Measurements from ENCODE around the gene FOXN3.

FOXN3 gene, protein sequence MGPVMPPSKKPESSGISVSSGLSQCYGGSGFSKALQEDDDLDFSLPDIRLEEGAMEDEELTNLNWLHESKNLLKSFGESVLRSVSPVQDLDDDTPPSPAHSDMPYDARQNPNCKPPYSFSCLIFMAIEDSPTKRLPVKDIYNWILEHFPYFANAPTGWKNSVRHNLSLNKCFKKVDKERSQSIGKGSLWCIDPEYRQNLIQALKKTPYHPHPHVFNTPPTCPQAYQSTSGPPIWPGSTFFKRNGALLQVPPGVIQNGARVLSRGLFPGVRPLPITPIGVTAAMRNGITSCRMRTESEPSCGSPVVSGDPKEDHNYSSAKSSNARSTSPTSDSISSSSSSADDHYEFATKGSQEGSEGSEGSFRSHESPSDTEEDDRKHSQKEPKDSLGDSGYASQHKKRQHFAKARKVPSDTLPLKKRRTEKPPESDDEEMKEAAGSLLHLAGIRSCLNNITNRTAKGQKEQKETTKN

DNA sequence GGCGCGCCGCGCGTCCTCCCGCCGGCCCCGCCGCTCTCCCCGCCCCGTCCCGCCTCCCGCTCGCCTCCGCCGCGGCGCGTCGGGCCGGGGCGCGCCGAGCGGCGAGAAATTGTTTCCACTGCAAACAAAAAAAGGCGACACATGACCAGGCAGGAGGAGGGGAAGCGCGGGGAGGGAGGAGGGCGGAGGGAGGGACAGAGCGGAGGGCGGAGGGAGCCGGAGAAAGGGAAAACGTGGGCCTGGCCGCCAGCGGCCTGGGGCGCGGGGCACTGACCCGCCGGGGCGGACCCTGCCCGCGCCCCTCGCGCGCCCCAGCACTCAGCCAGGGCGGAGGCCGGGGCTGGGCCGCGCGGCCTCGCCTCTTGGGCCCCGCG, at the start of gene FOXN3:
Gene FOXN3, minus strand, starts transcription at position 143 of the 374 bp plus-strand sequence. CDS start 4,757 bp downstream, outside the sequence.
- peak; percentile 57 for DNase-seq

GRCh38 chr14:89466484-89466883, 49.5 kb upstream of the FOXN3 start:
- DNase-seq = no peak

DNA sequence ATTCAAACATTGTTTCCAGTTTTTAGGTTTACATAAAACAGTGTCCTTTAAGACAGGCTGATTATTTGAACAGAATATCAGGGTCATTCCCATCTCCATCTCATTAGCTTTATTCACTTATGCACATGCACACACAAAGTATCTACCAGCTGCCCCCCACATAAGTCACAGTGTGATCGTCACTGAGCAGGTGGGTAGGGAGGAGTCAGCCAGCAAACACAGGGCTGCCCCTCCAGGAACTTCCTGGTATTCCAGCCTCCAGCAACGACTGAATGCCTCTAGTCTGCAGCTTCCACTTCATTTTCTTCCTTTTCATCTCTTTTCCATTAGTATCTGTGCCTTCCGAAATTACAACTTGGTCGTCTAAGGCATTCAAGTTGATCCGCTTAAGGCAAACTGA, 48.8 kb upstream of the FOXN3 start:
- no peak for DNase-seq

GRCh38 chr14:89461256-89461655, 44.2 kb upstream of the FOXN3 start:
- DNase-seq = no peak

DNA sequence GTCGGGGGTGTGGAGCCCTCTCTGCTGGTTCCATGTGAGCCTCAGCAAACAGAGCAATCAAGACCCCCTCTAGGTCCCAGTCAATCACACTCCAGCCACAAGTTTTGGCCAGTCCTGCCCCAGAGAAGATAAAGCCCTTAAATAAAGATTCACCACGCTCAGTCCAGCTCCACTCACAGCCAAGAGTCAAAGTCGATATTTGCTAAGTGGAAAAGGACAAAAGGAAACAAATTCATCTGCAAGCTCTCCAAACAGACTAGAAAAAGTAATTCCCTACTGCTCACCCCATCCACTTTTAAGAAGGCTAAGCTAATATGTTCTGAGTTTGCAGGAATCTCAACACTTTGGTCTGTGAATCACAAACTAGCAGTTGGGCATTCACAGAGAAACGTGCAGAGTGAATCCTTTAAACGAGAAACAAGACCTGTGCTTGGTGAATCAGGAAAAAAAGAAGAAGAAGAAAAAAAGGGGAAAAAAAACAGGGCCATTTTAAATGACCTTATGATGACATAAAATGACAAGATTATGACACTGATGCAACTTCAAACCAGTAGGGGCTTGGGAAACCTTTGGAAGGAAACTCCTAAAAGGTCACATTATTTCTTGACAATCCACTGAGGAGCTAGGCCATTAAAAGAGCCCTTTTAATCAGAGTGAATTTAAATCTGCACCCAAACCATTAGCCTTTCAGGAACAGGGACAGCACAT, 41.8 kb upstream of the FOXN3 start:
- no peak for DNase-seq

DNA sequence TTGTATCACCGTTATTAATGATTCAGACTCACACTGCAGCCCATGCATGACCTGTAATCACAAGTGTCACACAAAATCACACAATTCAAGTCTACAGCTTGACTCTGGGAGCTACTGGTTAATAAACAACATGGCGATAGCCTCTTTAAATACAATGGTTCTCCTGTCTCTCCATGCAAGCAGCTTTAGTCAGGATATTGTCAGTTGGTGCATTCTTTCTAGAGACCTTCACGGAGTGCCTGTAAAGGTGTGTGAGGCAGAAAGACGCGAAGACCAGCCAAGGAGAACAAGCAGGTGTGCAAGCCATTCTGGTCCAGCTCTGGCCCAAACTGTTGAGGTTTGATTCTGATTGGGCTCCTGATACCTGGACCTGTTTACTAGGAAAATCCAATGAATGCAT, 40.0 kb upstream of the FOXN3 start:
- DNase-seq = no peak

- DNase-seq = no peak
Measured at GRCh38 chr14:89455412-89455811, 38.4 kb upstream of the FOXN3 start.

GRCh38 chr14:89454996-89455395, 38.0 kb upstream of the FOXN3 start:
- no peak for DNase-seq

DNA sequence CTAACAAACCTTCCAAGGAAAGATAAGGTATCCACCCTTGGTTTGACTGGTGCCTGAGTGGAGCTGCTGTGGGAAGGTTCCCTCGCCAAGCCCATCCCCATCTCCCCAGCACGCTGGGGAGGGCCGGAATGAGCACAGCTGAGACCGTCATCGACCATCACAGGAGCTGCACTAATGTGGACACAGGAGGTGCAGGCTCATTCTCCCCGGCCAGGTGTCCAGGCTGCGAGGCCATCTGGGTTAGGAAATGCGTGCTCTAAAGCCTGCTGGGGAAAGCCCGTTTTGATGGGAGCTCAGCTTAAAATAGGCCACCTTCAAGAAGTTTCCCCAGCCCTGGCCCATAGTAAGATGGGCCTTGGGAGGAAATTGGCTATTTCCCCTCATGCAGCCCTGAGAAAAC, 35.2 kb upstream of the FOXN3 start:
- DNase-seq = no peak

- no peak for DNase-seq
Measured at GRCh38 chr14:89451229-89451628, 34.2 kb upstream of the FOXN3 start.

DNA sequence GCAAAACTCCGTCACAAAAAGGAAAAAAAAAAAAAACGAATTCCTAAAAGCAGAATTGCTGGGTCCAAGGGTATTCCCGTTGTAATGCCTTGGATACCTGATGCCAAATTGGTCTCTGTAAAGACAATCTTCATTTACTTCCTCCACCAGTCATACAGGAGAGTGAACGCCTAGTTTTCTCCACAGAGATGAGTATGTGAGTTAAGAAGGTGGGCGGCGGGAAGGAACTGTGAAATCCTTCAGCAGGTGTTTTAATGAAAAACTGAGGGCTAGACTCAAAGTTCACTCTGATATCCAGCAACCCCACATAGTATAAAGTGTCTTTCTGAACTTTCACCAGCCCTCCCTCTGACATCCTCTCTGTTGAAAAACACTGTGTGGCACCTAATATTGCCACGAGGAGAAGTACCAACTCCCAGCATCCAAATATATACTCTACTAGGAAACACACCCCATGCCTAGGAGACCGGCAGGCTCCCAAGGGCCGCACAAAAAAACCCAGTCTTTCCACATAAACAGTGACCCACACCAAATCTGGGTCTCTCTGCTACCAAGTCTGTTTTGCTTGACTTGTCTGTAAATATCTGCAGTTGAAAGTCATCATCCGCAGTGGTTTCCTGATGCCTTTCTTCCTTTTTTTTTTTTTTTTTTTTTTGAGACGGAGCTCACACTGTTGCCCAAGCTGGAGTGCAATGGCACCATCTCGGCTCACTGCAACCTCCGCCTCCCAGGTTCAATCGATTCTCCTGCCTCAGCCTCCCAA, 30.3 kb upstream of the FOXN3 start:
- no peak for DNase-seq

DNA sequence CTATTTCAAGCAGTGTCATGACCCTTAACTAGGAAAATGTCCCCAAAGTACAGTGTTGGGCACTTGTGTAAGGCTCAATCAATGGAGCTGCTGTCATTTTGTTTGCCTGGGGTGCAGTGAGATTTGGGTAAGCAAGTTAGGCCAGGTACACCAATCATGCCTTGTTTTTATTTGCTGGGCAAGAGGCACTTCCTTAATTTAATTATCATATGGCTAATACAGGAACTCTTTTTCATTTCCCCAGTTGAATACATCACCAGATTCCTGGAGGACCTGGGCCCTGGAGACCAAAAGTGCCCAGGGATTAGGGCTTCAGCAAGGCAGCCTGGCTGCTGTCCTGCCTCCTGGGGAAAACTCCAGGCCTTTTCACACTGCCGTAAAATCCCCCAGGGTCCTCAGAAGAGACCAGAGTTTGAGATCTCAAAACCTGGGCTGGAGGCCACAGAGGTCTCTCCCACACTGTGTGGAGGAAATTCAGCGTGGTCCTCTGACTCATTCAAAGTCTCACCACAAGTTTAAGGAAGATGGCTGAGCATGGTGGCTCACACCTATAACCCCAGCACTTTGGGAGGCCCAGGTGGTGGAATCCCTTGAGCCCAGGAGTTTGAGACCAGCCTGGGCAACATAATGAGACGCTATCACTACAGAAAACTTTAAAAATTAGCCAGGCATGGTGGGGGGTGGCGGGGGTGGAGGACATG, 28.4 kb upstream of the FOXN3 start:
- DNase-seq = no peak

DNA sequence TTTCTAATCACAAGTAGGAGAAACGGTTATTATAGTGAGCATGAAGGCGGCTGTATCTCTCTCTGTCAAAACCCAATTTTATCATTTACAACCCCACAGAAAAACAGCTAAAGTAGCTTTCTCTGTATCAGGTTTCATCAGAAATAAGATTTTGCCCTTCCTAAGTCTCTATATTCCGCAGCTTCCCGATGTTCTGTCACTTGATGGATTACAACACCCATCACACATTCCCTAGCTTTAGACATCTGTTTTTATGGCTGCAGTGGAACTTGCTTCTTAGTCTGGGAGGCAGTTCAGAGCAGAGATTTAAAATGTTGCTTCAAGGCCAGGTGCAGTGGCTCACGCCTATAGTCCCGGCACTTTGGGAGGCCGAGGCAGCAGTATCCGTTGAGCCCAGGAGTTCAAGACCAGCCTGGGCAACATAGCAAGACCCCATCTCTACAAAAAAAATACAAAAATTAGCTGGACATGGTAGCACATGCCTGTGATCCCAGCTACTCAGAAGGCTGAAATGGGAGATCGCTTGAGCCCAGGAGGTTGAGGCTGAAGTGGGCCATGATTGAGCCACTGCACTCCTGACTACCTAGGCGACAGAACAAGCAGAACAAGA, 27.6 kb upstream of the FOXN3 start:
- DNase-seq = no peak

- DNase-seq = no peak
Measured at GRCh38 chr14:89444044-89444443, 27.0 kb upstream of the FOXN3 start.

DNA sequence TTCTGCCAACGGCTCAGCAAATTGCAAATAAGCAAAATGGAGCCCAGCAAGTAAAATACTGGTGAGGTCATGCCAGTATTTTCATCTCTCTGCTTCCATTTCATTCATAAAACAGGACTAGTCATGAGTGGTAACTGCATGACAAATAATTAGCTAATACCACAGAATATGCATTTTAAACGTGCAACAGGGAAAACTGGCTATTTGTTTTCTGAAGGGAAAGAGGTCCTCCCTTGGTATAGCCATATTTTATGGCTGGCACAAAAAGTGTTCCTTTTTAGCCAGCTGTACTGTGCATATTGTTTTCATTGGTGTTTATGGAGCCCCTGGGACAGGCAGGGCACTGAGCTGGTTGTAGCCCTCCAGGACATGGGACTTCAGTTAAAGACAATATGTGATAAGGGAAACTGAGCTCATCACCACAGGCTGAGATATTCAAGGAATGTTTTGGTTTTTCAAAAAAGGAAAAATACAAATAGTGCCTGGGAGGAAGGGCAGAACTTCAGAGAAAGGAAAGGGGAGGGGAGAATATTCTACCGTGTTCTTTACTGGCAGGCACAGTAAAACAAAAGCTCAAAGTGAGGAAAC, 26.1 kb upstream of the FOXN3 start:
- DNase-seq = no peak

- DNase-seq = no peak
Measured at GRCh38 chr14:89442280-89442679, 25.2 kb upstream of the FOXN3 start.

DNA sequence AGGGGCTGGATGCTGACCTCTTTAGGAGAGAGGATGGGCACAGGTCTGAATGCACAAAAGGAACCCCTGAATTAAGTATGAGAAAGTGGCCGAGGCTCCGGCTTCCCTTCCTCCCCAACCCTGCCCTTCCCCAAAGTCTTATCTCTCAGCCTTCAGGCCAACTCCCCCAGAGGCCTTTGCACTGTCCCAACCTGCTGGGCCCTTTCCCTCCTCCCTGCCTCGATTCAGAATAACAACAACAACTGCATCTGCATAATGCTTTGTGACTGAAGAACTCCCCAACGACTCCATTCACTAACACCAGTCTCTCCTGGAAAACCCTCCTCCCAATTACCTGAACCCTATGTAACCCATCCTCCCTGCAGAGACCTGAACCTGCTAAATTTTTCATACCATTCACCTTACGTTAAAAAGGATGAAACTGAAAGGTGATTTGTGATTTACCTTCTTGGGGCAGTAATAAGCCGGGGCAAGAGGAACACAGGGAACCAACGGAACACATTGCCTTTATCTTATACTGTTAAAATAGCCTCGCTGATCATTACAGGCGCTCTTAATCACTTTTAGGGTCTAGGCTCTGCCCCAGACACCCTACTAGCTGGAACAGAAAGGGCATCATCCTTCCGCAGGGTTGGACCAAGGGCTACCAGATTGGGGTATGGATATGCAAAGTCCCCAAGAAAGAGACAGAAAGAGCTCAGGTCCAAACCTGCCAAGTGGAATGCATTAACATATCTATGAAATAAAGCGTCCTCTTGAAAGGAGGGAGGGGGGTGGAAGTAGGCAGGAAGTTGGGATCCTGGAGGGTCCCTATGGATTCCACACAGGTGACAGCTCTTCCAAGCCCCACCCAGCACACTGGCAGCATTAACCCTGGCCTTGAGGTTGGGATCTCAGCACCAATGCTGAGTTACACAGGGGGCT, 24.2 kb upstream of the FOXN3 start:
- DNase-seq = no peak

DNA sequence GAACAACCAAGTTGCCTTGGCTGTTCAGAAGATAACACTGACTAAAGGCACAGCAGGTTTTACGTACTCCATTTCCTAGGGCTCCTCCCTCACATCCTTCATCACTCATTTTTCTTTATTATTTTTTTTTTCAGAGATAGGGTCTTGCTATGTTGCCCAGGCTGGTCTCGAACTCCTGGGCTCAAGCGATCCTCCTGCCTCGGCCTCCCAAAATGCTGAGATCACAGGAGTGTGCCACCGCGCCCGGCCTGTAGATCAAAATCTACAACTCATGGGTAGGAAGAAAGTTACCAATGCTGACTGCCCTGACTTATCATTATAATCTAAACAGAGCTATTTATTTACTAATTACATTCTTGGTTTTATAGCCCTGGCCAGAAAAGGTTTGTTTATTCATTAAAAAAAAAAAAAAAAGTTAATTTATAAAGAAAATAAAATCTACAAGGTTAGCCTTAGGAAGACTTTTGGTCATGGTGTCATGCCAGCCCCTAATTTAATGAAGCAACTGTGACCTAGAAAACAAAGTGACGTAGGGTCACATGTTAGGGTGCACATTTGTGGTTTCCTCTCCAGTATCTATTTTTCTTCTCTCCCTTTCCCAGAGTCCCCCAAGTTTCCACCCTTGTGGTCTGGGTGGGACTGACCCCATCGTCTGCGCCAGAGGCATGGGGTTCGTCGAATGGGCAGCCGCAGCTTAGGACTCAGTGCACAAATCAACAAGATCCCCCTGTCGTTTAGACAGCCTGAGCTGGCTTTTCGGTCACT, 19.0 kb upstream of the FOXN3 start:
- no peak for DNase-seq

DNA sequence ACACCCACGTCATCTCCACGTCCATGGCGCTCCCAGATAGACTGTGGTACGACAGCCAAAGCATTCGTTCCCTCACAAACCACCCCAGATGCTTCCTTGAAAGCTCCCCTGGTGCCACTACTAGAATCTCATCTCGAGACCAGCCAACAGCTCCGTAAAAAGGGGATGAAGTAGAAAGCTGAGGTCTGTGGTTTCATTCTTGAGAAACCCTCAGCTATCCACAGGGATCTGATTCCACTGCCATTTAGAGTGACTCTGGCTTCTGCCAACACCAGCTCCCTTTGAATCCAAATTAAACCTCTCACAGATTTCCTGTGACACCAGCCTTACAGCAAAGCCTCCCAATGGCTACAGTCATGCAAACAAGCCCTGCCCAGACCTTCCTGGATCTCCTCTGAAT, 18.5 kb upstream of the FOXN3 start:
- DNase-seq = no peak

GRCh38 chr14:89432226-89432625, 15.2 kb upstream of the FOXN3 start:
- no peak for DNase-seq

Measured in NCI-H1417 treated with DMSO at 0.1 percent for 48 hours (cell line).